IMR-90 (cell line): ENCODE results near the gene SOWAHC. TPM values are rescaled to one million over a fixed set of nuclear protein-coding genes. Genes with fewer than 3 reads are reported as not detected.

ENCODE experiments used
- ATAC-seq: fragments of 200-7000 bp; cut with Tn5 transposase; 2 replicates; pipeline ENCODE4 v1.9.1; 2020; ENCODE audit warnings: low read depth, mild to moderate bottlenecking, moderate library complexity
- BruUV-seq: library from RNA; stranded (reverse); fragments of 400-500 nt; replicated peaks from 2 replicates; lab custom pipeline; 2021; lab: Mats Ljungman, UMichigan
- CTCF ChIA-PET: fragments of 300-600 bp; formaldehyde crosslinking; extraction: SDS; loops from one replicate; lab custom pipeline; 2021; ENCODE audit warnings: antibody characterized with exemption; lab: Yijun Ruan, JAX
- POLR2A ChIA-PET: fragments of 300-600 bp; sonication (Branson Sonifier 250); formaldehyde crosslinking; loops from one replicate; lab custom pipeline; 2022; ENCODE audit warnings: antibody characterized with exemption; ENCODE audit not compliant: unreplicated experiment; lab: Charles Lee
- DNase-seq: peaks from one replicate; pipeline ENCODE4 v3.0.0; 2013
- H2AFZ ChIP-seq: replicated peaks from 2 replicates; pipeline ENCODE3; 2013; ENCODE audit warnings: low read length, mild to moderate bottlenecking; ENCODE audit not compliant: poor library complexity
- H2AK5ac ChIP-seq: 2 replicates; pipeline ENCODE4 v1.6.1; 2013; ENCODE audit warnings: low read depth, low read length, inconsistent platforms
- H2AK9ac ChIP-seq: replicated peaks from 2 replicates; pipeline ENCODE3; 2013; ENCODE audit warnings: mild to moderate bottlenecking, low read depth, low read length, moderate library complexity; ENCODE audit not compliant: poor library complexity
- H2BK120ac ChIP-seq: 2 replicates; pipeline ENCODE4 v1.6.1; 2013; ENCODE audit warnings: low read depth, low read length, inconsistent platforms
- H2BK15ac ChIP-seq: 3 replicates; pipeline ENCODE4 v1.6.1; 2013; ENCODE audit warnings: low read depth, low read length, inconsistent platforms
- H2BK20ac ChIP-seq: 2 replicates; pipeline ENCODE4 v1.6.1; 2013; ENCODE audit warnings: low read depth, mild to moderate bottlenecking, inconsistent platforms, low read length, moderate library complexity
- H2BK5ac ChIP-seq: 2 replicates; pipeline ENCODE4 v1.6.1; 2013; ENCODE audit warnings: mild to moderate bottlenecking, low read depth, low read length, inconsistent platforms; ENCODE audit not compliant: poor library complexity, severe bottlenecking
- H3K14ac ChIP-seq: replicated peaks from 2 replicates; pipeline ENCODE4 v1.6.1; 2013; ENCODE audit warnings: low read depth, low read length, inconsistent platforms
- H3K18ac ChIP-seq: 2 replicates; pipeline ENCODE4 v1.6.1; 2013; ENCODE audit warnings: low read depth, low read length, control low read depth
- H3K23ac ChIP-seq: 2 replicates; pipeline ENCODE4 v1.6.1; 2013; ENCODE audit warnings: low read depth, low read length, inconsistent platforms
- H3K27ac ChIP-seq: 2 replicates; pipeline ENCODE4 v1.5.1; 2013; ENCODE audit warnings: mild to moderate bottlenecking, control low read depth, low read length; ENCODE audit not compliant: insufficient read depth
- H3K27me3 ChIP-seq: 2 replicates; pipeline ENCODE4 v1.6.1; 2013; ENCODE audit warnings: low read length; ENCODE audit not compliant: control insufficient read depth, insufficient read depth
- H3K36me3 ChIP-seq: 2 replicates; pipeline ENCODE4 v1.6.1; 2013; ENCODE audit warnings: low read length, mixed read lengths; ENCODE audit not compliant: control insufficient read depth, insufficient read depth
- H3K4ac ChIP-seq: 2 replicates; pipeline ENCODE4 v1.6.1; 2013; ENCODE audit warnings: low read depth, low read length, inconsistent platforms
- H3K4me1 ChIP-seq: 2 replicates; pipeline ENCODE4 v1.6.1; 2013; ENCODE audit warnings: low read length, mixed read lengths; ENCODE audit not compliant: control insufficient read depth, insufficient read depth
- H3K4me2 ChIP-seq: 2 replicates; pipeline ENCODE4 v1.6.1; 2013; ENCODE audit warnings: low read depth, mild to moderate bottlenecking, control low read depth, low read length, moderate library complexity
- H3K4me3 ChIP-seq: 2 replicates; pipeline ENCODE4 v1.5.1; 2013; ENCODE audit warnings: low read depth, mild to moderate bottlenecking, control low read depth, low read length, moderate library complexity; ENCODE audit not compliant: insufficient read depth
- H3K56ac ChIP-seq: 2 replicates; pipeline ENCODE4 v1.6.1; 2013; ENCODE audit warnings: low read length, inconsistent platforms; ENCODE audit not compliant: insufficient read depth; ENCODE audit errors: extremely low read depth
- H3K79me1 ChIP-seq, 2 experiments: 2 replicates each; pipeline ENCODE4 v1.6.1; 2013; ENCODE audit warnings: low read length in 2 of 2, inconsistent platforms in 1 of 2, low read depth in 1 of 2
- H3K9ac ChIP-seq: 2 replicates; pipeline ENCODE4 v1.6.1; 2013; ENCODE audit warnings: low read depth, low read length, control low read depth
- H3K9me1 ChIP-seq: 2 replicates; pipeline ENCODE4 v1.6.1; 2013; ENCODE audit warnings: low read length, inconsistent platforms; ENCODE audit not compliant: insufficient read depth
- H3K9me3 ChIP-seq: 2 replicates; pipeline ENCODE4 v1.6.1; 2013; ENCODE audit warnings: low read length; ENCODE audit not compliant: control insufficient read depth, insufficient read depth
- H4K20me1 ChIP-seq: 2 replicates; pipeline ENCODE4 v1.6.1; 2013; ENCODE audit warnings: low read length, inconsistent platforms; ENCODE audit not compliant: insufficient read depth
- H4K5ac ChIP-seq: 2 replicates; pipeline ENCODE4 v1.6.1; 2013; ENCODE audit warnings: mild to moderate bottlenecking, low read depth, low read length, control low read depth
- H4K8ac ChIP-seq, 2 experiments: 2 replicates each; pipeline ENCODE4 v1.6.1; 2013; ENCODE audit warnings: low read depth in 2 of 2, low read length in 2 of 2, control low read depth in 1 of 2, inconsistent platforms in 1 of 2
- H4K91ac ChIP-seq: 2 replicates; pipeline ENCODE4 v1.6.1; 2013; ENCODE audit warnings: low read depth, low read length, inconsistent platforms; ENCODE audit not compliant: insufficient read depth
- BHLHE40 ChIP-seq: fragments of 150-350 bp; IDR thresholded peaks from 2 replicates; pipeline ENCODE4 v1.6.1; 2016; ENCODE audit warnings: mild to moderate bottlenecking, low read depth, low read length
- CHD1 ChIP-seq: IDR thresholded peaks from 2 replicates; pipeline ENCODE4 v1.6.1; 2012; ENCODE audit warnings: low read depth, low read length, improper control_type of control experiment
- MXI1 ChIP-seq: IDR thresholded peaks from 2 replicates; pipeline ENCODE4 v1.6.1; 2012; ENCODE audit warnings: low read depth, mild to moderate bottlenecking, low read length, moderate library complexity, borderline replicate concordance
- RAD21 ChIP-seq: IDR thresholded peaks from 2 replicates; pipeline ENCODE4 v1.6.1; 2012; ENCODE audit warnings: low read length, improper control_type of control experiment
- WGBS, 2 experiments: methylation state at CpG; one replicate each; pipeline versions ENCODE4 v1.1.5 to v1.1.7; 2013; ENCODE audit warnings: missing lambda C conversion rate in 2 of 2; ENCODE audit not compliant: insufficient read length in 1 of 2; ENCODE audit errors: extremely low coverage in 2 of 2; 5-methylcytosine and 5-hydroxymethylcytosine counted together
- dilution Hi-C: fragments of 300-500 bp; cut with HindIII; formaldehyde crosslinking; loops from one replicate; pipeline ENCODE4 v1.14.3; 2018; ENCODE audit warnings: low sequenced_read_pairs; ENCODE audit not compliant: unreplicated experiment
- in situ Hi-C: fragments of 300-500 bp; cut with MboI; formaldehyde crosslinking; loops from 3 replicates; pipeline ENCODE4 v1.14.3; 2019; ENCODE audit warnings: low sequenced_read_pairs, inconsistent platforms, mixed read lengths
- intact Hi-C: fragments of 100-400 bp; cut with micrococcal nuclease; formaldehyde crosslinking; loops from 2 replicates; pipeline ENCODE4 v1.10.0; 2022
- polyA plus RNA-seq, 3 experiments: library from polyadenylated mRNA; depleted of rRNA; stranded (reverse); fragments of >200 nt; gene quantifications; 2 replicates each; pipeline ENCODE4 v1.2.3, GENCODE V29; 2012; ENCODE audit warnings: low replicate concordance in 1 of 3
- total RNA-seq: library from RNA; depleted of rRNA; stranded (reverse); fragments of >200 nt; gene quantifications from 2 replicates; pipeline ENCODE4 v1.2.3, GENCODE V29; 2012

Gene SOWAHC
- total and polyA plus RNA-seq, 2 of the 4 experiments (the other 2 are of a cell fraction), result 3.2 to 4.8 TPM

GRCh38 chr2:109631741-109632140 is 17.6 kb downstream of the SOWAHC start:
- Histone ChIP-seq H4K20me1 (no peaks in the 10 kb centered on the region), H3K56ac (no peak overlapping the region), H3K4me2 (no peak overlapping the region), H3K9ac (no peak overlapping the region), H2BK5ac (no peak overlapping the region), H3K4me1 (0 out of 2 replicates have a peak, but pooled peaks cover 2% of the 10 kb centered on the region), H2BK15ac (no peak overlapping the region), H3K79me1 (no peaks in the 10 kb centered on the region), H2BK20ac (no peak overlapping the region), H2AK9ac (no peak overlapping the region), H4K8ac (no peak overlapping the region), H3K27me3 (peaks cover 4% of the 10 kb centered on the region), H3K36me3 (no peaks in the 10 kb centered on the region), H3K9me1 (no peaks in the 10 kb centered on the region), H2AK5ac (no peak overlapping the region), H4K91ac (no peak overlapping the region), H3K27ac (no peak overlapping the region), H3K4ac (no peak overlapping the region), H3K9me3 (no peaks in the 10 kb centered on the region), H3K14ac (no peak overlapping the region), H2BK120ac (no peak overlapping the region), H4K5ac (no peak overlapping the region), H3K23ac (no peak overlapping the region), H3K18ac (no peak overlapping the region), H3K4me3 (no peak overlapping the region), H2AFZ (no peak overlapping the region)
- dilution Hi-C loops (no loop called here), in situ Hi-C loops (no loop called here), intact Hi-C loops (no loop called here)
- no TSS peak for BruUV-seq
- TF ChIP-seq RAD21, result no peak
- TF ChIP-seq BHLHE40, result no peak
- no peak for TF ChIP-seq MXI1
- no peak for TF ChIP-seq CHD1
- ChIA-PET CTCF (no interaction called here), POLR2A (no interaction called here)
- no peak for DNase-seq
- no peak for ATAC-seq
- no CpG with 5 or more reads among the region's 3 CpGs for WGBS, 2 experiments
